Peyer's patch (tissue), 4 donors: Measurements from ENCODE around the gene STAT4. TPM values are rescaled to one million over a fixed set of nuclear protein-coding genes. Genes with fewer than 3 reads are reported as not detected.
A peak's percentile ranks its signal among the peaks of the same experiment; 100 is the strongest.

Experiments used
- DNase-seq, 3 donors: peaks; one replicate each; pipeline ENCODE4 v3.0.0-alpha.2; 2017 to 2019
- H3K27ac ChIP-seq, 4 donors: fragments of 200-600 bp; sonication (generic); one replicate each; pipeline ENCODE4 v1.5.1; 2016 to 2019
- H3K27me3 ChIP-seq, 2 donors: fragments of 200-600 bp; sonication (generic); one replicate each; pipeline ENCODE4 v1.5.1; 2019
- H3K36me3 ChIP-seq, 3 donors: fragments of 200-600 bp; sonication (generic); one replicate each; pipeline ENCODE4 v1.5.1; 2016 to 2019
- H3K4me1 ChIP-seq, 4 donors: fragments of 200-600 bp; sonication (generic); one replicate each; pipeline ENCODE4 v1.5.1; 2016 to 2019
- H3K4me3 ChIP-seq, 4 donors: fragments of 200-600 bp; sonication (generic); 1 replicate in 3 of 4; 2 replicates in 1 of 4; pipeline ENCODE4 v1.5.1; 2016 to 2019; ENCODE audit warnings: mild to moderate bottlenecking in 1 of 4
- H3K9me3 ChIP-seq, 4 donors: fragments of 200-600 bp; sonication (generic); one replicate each; pipeline ENCODE4 v1.5.1; 2016 to 2019; ENCODE audit warnings: mild to moderate bottlenecking in 1 of 4
- CTCF ChIP-seq, 6 experiments: fragments of 450-650 bp in 4 of 6; fragments of 200-600 bp in 2 of 6; sonication (generic) in 1 of 6; IDR thresholded peaks; one replicate each; pipeline ENCODE4 v1.5.1; 2017 to 2019; ENCODE audit warnings: antibody characterized with exemption in 6 of 6, mild to moderate bottlenecking in 3 of 6, moderate library complexity in 1 of 6
- POLR2A ChIP-seq, 2 donors: fragments of 450-650 bp; IDR thresholded peaks; one replicate each; pipeline ENCODE4 v1.5.1; 2017; ENCODE audit warnings: antibody characterized with exemption in 2 of 2, mild to moderate bottlenecking in 2 of 2, moderate library complexity in 2 of 2
- total RNA-seq, 4 donors: library from RNA; depleted of rRNA; stranded (reverse); fragments of >200 nt; gene quantifications; one replicate each; pipeline ENCODE4 v1.1.0, GENCODE V29; 2016

STAT4 gene
- total RNA-seq, 4 donors from 2014 or later = 5.0 to 18.2 (median 5.9) TPM

GRCh38 chr2:191167766-191168165, 17.0 kb upstream of the STAT4 start:
- Histone ChIP-seq H3K27ac (no peak overlapping the region), H3K9me3 (no peaks in the 10 kb centered on the region), H3K4me1 (peaks cover 0 to 17% (median 0%) of the 10 kb centered on the region in 4 donors), H3K4me3 (no peak overlapping the region), H3K27me3 (no peaks in the 10 kb centered on the region), H3K36me3 (no peaks in the 10 kb centered on the region)
- TF ChIP-seq POLR2A (IDR thresholded peaks at IDR 0.05) (no peak), CTCF (IDR thresholded peaks at IDR 0.05) (no peak)
- no peak for DNase-seq

GRCh38 chr2:191166756-191167445, 16.1 kb upstream of the STAT4 start:
- Histone ChIP-seq H3K9me3 (no peaks in the 10 kb centered on the region), H3K27ac (no peak overlapping the region)
- no peak for DNase-seq

GRCh38 chr2:191166111-191166755, 15.4 kb upstream of the STAT4 start:
- no peaks in the 10 kb centered on the region for H3K27me3 ChIP-seq
- no peaks in the 10 kb centered on the region for H3K9me3 ChIP-seq
- H3K4me3 ChIP-seq = no peak overlapping the region
- no peaks in the 10 kb centered on the region for H3K36me3 ChIP-seq
- no peak for DNase-seq
- no peak overlapping the region for H3K27ac ChIP-seq
- TF ChIP-seq POLR2A (IDR thresholded peaks at IDR 0.05) (no peak), CTCF (IDR thresholded peaks at IDR 0.05) (no peak)
- H3K4me1 ChIP-seq = peaks cover 0 to 17% (median 0%) of the 10 kb centered on the region in 4 donors

More at GRCh38 chr2:191166756-191167445, 16.1 kb upstream of the STAT4 start:
- Histone ChIP-seq H3K4me1 (peaks cover 0 to 17% (median 0%) of the 10 kb centered on the region in 4 donors), H3K36me3 (no peaks in the 10 kb centered on the region), H3K4me3 (no peak overlapping the region), H3K27me3 (no peaks in the 10 kb centered on the region)
- TF ChIP-seq CTCF (IDR thresholded peaks at IDR 0.05) = no peak
- no peak for TF ChIP-seq POLR2A (IDR thresholded peaks at IDR 0.05)

- DNase-seq = peak in 1 of 3 donors; percentile 54
- Histone ChIP-seq H3K4me1 (peaks cover 0 to 17% (median 0%) of the 10 kb centered on the region in 4 donors), H3K27me3 (no peaks in the 10 kb centered on the region), H3K9me3 (no peaks in the 10 kb centered on the region), H3K36me3 (no peaks in the 10 kb centered on the region), H3K4me3 (no peak overlapping the region), H3K27ac (no peak overlapping the region)
- TF ChIP-seq CTCF (IDR thresholded peaks at IDR 0.05) (peak; percentile 29 to 76 (median 52)), POLR2A (IDR thresholded peaks at IDR 0.05) (no peak)
Measured at GRCh38 chr2:191165176-191165643, 14.4 kb upstream of the STAT4 start.

GRCh38 chr2:191158747-191159146, 8.0 kb upstream of the STAT4 start:
- Histone ChIP-seq H3K4me1 (no peaks in the 10 kb centered on the region), H3K36me3 (no peaks in the 10 kb centered on the region), H3K9me3 (no peaks in the 10 kb centered on the region), H3K4me3 (no peak overlapping the region), H3K27ac (no peak overlapping the region), H3K27me3 (no peaks in the 10 kb centered on the region)
- no peak for DNase-seq
- no peak for TF ChIP-seq POLR2A (IDR thresholded peaks at IDR 0.05)
- no peak for TF ChIP-seq CTCF (IDR thresholded peaks at IDR 0.05)
